Measurements from ENCODE around the gene RFPL4AL1.
A peak's percentile ranks its signal among the peaks of the same experiment; 100 is the strongest.
"Not testable (repeated sequence)": the region's sequence is repeated elsewhere in the genome, so short reads cannot be mapped to it uniquely, and the experiment has no call there.

The RFPL4AL1 gene

GRCh38 chr19:55768818-55769217, at the start of gene RFPL4AL1:
RFPL4AL1 (plus strand) TSS chr19:55769118; CDS start chr19:55771805, 2,687 bp downstream.
- DNase-seq = not testable (repeated sequence)

DNA sequence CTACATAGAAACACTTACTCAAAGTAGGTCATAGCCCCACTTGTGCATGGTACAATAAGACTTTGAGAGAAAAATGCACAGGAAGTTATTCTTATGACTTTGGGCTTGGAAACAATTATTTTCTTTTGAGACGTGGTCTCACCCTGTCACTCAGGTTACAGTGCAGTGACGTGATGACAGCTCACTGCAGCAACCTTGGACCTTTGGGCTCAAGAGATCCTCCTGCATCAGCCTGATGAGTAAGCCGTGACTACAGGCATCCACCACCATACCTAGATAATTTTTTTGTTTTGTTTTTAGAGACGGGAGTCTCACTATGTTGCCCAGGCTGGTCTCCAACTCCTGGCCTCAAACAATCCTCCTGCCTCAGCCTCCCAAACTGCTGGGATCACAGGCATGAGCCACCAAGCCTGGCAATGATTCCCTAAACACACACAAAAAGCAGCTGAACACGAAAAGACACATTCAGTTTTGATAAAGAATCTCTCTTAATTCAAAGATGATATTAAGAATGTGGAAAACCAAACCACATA, 48.6 kb upstream of the RFPL4AL1 start:
- no peak for DNase-seq

GRCh38 chr19:55720801-55721200, 48.1 kb upstream of the RFPL4AL1 start:
- no peak for DNase-seq

DNA sequence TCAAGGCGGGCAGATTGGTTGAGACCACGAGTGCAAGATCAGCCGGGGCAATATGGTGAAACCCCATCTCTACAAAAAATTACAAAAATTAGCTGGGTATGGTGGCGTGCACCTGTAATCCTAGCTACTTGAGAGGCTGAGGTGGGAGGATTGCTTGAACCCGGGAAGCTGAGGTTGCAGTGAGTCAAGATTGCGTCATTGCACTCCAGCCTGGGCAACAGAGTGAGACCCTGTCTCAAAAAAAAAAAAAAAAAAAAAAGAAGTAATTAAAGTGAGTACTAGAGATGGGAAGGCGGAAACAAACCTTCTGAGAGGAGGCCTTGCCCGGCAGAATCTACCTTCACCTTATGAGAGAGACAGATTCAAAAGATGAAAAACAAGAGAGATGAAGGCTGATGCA, 45.4 kb upstream of the RFPL4AL1 start:
- DNase-seq = no peak

DNA sequence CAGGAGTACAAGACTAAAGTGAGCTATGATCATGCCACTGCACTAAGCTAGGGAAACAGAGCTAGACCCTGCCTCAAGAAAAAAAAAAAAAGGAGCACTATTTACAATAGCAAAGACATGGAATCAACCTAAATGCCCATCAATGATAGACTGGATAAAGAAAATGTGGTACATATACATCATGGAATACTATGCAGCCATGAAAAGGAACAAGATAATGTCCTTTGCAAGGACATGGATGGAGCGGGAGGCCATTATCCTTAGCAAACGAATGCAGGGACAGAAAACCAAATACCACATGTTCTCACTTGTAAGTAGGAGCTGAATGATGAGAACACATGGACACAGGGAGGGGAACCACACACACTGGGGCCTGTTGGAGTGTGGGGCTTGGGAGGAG, 38.5 kb upstream of the RFPL4AL1 start:
- not testable (repeated sequence) for DNase-seq

- DNase-seq = no peak
These were observed 30.6 kb upstream of the RFPL4AL1 start, which contains the start of gene NLRP9 for GRCh38 chr19:55738302-55738701. NLRP9 (minus strand) TSS chr19:55738402; CDS start chr19:55738374, 28 bp downstream.

GRCh38 chr19:55750715-55751114, 18.2 kb upstream of the RFPL4AL1 start:
- no peak for DNase-seq

GRCh38 chr19:55753401-55753800, 15.5 kb upstream of the RFPL4AL1 start:
- DNase-seq = no peak

GRCh38 chr19:55756808-55757207, 12.1 kb upstream of the RFPL4AL1 start:
- not testable (repeated sequence) for DNase-seq

DNA sequence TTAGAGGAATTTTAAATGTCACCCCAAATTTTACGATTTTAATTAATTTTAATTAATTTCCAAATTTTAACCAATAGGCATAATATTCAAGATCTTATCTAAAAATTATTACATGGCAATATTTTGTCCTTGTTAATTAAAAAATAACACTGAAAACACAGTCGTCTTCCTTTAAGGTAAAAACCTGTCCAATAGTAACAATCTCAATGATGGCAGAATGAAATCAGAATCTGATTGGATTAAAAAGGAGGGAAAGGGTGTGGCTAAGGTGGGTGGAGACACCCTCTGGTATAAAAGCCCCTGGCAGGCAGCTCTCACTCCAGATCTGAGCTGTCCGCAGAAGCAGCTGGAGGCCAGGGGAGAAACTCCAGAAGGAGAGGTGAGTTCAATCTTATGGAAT, 10.1 kb upstream of the RFPL4AL1 start, which contains the start of gene RFPL4A:
TSS of gene RFPL4A (plus strand) at position 301 of the 400 bp plus-strand sequence. CDS start 2,704 bp downstream, outside the sequence.
- not testable (repeated sequence) for DNase-seq

DNA sequence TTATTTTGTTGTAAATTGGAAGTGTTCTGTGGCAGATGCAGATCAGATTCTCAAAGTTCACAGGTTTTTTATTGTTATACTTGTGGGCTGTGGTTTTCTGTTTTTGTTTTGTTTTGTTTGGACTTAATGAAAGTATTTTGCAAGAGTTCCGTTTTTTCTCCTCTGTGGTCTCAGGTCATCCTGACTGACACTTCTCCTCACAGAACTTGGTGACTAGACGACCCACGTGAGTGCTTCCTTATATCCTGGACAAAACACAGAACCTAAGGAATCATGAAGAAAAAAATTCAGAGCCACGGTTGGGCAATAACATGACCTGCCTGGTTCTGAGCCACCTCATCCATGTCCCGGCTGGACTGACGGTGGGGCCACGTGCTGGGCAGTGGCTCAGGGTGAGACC, 2.5 kb upstream of the RFPL4AL1 start:
- no peak for DNase-seq

DNA sequence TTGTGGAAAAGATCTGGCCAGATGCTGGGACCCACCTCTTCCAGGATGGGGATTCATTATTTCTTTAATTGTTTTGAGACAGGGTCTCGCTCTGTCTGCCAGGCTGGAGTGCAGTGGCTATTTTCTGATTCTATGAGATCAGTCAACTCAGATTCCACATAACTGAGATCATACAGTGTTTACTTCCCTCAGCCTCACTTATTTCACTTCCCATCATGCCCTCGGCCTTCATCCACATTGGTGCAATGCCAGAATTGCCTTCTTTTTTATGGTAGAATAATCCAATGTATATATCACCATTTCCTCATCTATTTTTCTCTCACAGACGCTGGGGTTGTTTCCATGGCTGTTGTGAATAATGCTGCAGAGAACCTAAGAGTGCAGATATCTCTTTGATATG, 714 bp downstream of the RFPL4AL1 start:
- not testable (repeated sequence) for DNase-seq

GRCh38 chr19:55777528-55777927, 8.6 kb downstream of the RFPL4AL1 start:
- DNase-seq = no peak

DNA sequence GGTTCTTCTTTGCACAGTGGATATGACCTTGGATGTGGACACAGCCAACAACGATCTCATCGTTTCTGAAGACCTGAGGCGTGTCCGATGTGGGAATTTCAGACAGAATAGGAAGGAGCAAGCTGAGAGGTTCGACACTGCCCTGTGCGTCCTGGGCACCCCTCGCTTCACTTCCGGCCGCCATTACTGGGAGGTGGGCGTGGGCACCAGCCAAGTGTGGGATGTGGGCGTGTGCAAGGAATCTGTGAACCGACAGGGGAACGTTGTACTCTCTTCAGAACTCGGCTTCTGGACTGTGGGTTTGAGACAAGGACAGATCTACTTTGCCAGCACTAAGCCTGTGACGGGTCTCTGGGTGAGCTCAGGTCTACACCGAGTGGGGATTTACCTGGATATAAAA, 9.4 kb downstream of the RFPL4AL1 start:
- no peak for DNase-seq

- DNase-seq = no peak
These were observed 12.2 kb downstream of the RFPL4AL1 start for GRCh38 chr19:55781112-55781511.

- no peak for DNase-seq
These were observed 26.1 kb downstream of the RFPL4AL1 start for GRCh38 chr19:55795021-55795420.

- no peak for DNase-seq
These were observed 32.5 kb downstream of the RFPL4AL1 start for GRCh38 chr19:55801416-55801815.

GRCh38 chr19:55802281-55802680, 33.4 kb downstream of the RFPL4AL1 start:
- no peak for DNase-seq

DNA sequence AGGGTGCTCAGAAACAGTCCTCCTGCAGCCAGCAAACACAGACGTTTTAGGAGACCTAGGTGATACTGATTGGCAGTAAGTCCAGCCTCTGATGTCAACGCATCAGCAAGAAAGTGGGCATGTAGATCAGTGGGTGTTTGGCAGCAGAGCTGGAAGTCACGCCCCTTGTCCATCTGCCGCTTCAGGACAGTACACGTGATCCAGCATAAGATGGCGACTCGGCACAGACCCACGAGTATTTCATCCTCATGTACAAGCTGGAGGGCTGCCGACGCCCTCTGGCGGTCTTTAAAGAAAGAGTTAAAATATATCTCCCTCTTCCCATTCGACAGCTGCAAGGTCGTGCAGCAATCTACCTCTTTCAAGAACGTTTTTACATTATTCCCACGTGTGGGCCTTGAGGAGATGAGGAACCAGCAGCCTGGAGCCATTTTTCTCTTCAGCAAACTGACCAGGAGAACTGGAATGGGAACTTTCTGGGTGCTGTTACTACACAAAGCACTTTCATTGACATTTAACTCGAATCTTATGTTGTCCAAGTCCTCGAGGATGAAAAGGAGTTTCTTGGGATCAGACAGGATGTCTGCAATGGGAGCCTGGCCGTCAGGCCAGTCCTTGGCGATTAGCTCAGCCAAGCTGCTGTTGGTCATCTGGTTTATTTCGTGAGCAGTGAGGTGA, 40.6 kb downstream of the RFPL4AL1 start:
- peak; percentile 1 for DNase-seq

DNA sequence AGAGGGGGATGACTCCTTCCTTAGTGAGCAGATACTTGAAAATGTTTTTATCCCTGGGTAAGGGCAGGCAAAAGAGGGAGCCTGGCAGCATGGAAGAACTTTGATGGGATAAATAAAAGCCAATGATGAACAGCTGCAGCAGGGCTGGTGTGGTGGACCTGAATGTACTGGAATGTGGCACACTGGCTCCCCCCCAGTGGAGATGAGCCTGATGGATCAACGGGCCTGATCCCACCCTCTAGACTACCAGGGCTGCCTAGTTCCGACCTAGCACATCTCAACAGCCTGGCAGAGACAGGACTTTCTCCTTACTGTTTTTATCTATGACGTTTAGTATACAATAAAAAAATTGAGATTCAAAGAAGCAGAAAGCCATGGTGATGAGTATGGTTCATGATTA, 42.4 kb downstream of the RFPL4AL1 start:
- no peak for DNase-seq

GRCh38 chr19:55812449-55812848, 43.5 kb downstream of the RFPL4AL1 start:
- no peak for DNase-seq

DNA sequence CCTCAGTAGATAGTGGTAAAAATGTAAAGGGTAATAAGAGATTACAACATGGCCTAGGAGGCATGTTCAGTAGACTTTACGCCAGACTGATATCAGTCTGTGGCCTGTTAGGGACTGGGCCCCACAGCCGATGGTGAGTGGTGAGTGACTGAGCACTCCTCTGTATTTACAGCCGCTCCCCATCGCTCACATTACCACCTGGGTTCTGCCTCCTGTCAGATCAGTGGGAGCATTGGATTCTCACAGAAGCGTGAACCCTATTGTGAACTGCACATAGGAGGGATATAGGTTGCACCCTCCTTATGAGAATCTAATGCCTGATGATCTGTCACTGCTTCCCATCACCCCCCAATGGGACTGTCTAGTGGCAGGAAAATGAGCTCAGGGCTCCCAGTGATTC, 45.0 kb downstream of the RFPL4AL1 start:
- DNase-seq = no peak

DNA sequence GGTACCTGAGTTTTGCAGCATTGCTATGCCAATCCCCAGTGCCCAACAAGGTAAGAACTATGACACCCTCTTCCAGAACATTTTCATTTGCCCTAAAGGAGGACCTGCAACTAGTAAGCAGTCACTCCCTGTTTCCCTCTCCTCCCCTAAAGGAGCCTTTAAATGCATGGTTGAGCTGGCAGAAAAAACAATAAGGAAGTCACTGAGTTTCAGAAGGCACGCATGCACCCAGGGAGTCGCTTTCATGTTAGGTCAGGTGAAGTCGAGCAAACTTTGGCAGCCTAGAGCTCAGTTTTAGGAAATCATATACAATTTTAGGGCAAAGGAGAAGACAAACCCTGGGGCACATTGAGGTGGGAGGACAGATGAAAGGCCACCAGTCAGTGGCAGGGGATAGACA, 51.1 kb downstream of the RFPL4AL1 start:
- no peak for DNase-seq

Measured in eye (tissue), 1 donor.